Middle frontal gyrus (tissue), 1 donor: Measurements from ENCODE around the gene LPAR6.

Experiments used
- DNase-seq: peaks from one replicate; pipeline ENCODE4 v3.0.0-alpha.2; 2015; ENCODE audit warnings: low spot score; ENCODE audit errors: extremely low spot score

LPAR6 gene

GRCh38 chr13:48415516-48415915 is 2.6 kb upstream of the LPAR6 start:
- no peak for DNase-seq

GRCh38 chr13:48414501-48414900 is 1.6 kb upstream of the LPAR6 start:
- DNase-seq = no peak

- no peak for DNase-seq
Observed at GRCh38 chr13:48411841-48412531, 927 bp downstream of the LPAR6 start.

GRCh38 chr13:48411147-48411794 is 1.6 kb downstream of the LPAR6 start:
- no peak for DNase-seq

GRCh38 chr13:48410199-48410598 is 2.7 kb downstream of the LPAR6 start:
- no peak for DNase-seq

- DNase-seq = no peak
Observed at GRCh38 chr13:48405875-48406274, 7.0 kb downstream of the LPAR6 start.

GRCh38 chr13:48404952-48405351 is 8.0 kb downstream of the LPAR6 start:
- no peak for DNase-seq

GRCh38 chr13:48403913-48404312 is 9.0 kb downstream of the LPAR6 start:
- no peak for DNase-seq

GRCh38 chr13:48403151-48403631 is 9.7 kb downstream of the LPAR6 start:
- DNase-seq = no peak

- DNase-seq = no peak
Observed at GRCh38 chr13:48402325-48402932, 10.5 kb downstream of the LPAR6 start.

GRCh38 chr13:48401480-48401879 is 11.4 kb downstream of the LPAR6 start:
- no peak for DNase-seq

- DNase-seq = no peak
Observed at GRCh38 chr13:48400850-48401291, 12.0 kb downstream of the LPAR6 start.

GRCh38 chr13:48400090-48400694 is 12.7 kb downstream of the LPAR6 start:
- DNase-seq = no peak

- no peak for DNase-seq
Observed at GRCh38 chr13:48398450-48399095, 14.3 kb downstream of the LPAR6 start.

GRCh38 chr13:48397744-48398143 is 15.2 kb downstream of the LPAR6 start:
- no peak for DNase-seq

GRCh38 chr13:48393698-48394085 is 19.2 kb downstream of the LPAR6 start:
- DNase-seq = no peak

GRCh38 chr13:48393030-48393697 is 19.7 kb downstream of the LPAR6 start:
- no peak for DNase-seq

- DNase-seq = no peak
Observed at GRCh38 chr13:48391257-48391656, 21.7 kb downstream of the LPAR6 start.

GRCh38 chr13:48386816-48387215 is 26.1 kb downstream of the LPAR6 start:
- no peak for DNase-seq

GRCh38 chr13:48383384-48383783 is 29.5 kb downstream of the LPAR6 start:
- no peak for DNase-seq

GRCh38 chr13:48380581-48380980 is 32.3 kb downstream of the LPAR6 start:
- no peak for DNase-seq
